Measurements from ENCODE around the gene ENTPD6. TPM values are rescaled to one million over a fixed set of nuclear protein-coding genes. Genes with fewer than 3 reads are reported as not detected.

ENTPD6 gene
- total RNA-seq, 4 donors from 2014 or later, result 62.2 to 114 (median 67.0) TPM

DNA sequence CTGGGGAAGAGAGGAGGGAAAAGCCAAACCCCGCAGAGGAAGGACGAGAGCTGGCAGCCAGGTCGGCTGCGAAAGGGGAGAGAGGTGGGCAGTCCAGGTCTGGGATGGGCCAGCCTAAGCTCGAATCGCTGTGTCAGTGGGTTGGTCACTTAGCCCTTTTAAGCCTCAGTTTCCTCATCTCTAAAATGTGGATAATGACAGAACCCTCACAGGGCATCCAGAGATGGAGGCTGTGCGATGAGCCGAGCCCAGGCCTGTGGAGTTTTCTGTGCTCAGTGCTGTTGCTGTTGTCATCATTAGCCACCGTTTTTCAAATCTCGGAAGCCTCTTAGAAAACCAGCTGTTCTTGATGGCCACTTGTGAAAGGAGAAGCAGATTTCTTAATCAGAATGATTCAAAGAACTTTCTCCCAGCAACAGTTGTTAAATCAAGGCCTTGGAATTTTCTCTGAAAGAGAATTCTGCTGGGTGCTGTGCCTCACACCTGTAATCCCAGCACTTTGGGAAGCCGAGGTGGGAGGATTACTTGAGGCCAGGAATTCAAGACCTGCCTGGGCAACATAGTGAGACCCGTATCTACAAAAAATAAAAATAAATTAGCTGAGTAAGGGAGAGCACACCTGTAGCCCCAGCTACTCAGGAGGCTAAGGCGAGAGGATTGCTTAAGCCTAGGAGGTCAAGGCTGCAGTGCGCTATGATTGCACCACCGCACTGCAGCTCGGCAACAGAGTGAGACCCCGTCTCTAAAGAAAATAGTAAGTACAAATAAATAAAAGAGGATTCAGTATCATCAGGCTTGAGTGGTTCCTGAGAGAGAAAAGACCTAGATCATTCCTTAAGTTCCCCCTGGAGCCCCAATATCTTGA is 46.3 kb upstream of the ENTPD6 start:
- no peaks in the 10 kb centered on the region for H3K36me3 ChIP-seq
- 70 to 74% methylated on average over 15 to 17 of the region's 17 CpGs for WGBS, 2 donors
- peaks cover 0 to 18% of the 10 kb centered on the region in 2 donors for H3K27me3 ChIP-seq
- H3K4me3 ChIP-seq, result peak overlapping the region in 2 of 4 donors; percentile 32 to 46
- TF ChIP-seq, protein P1, sequence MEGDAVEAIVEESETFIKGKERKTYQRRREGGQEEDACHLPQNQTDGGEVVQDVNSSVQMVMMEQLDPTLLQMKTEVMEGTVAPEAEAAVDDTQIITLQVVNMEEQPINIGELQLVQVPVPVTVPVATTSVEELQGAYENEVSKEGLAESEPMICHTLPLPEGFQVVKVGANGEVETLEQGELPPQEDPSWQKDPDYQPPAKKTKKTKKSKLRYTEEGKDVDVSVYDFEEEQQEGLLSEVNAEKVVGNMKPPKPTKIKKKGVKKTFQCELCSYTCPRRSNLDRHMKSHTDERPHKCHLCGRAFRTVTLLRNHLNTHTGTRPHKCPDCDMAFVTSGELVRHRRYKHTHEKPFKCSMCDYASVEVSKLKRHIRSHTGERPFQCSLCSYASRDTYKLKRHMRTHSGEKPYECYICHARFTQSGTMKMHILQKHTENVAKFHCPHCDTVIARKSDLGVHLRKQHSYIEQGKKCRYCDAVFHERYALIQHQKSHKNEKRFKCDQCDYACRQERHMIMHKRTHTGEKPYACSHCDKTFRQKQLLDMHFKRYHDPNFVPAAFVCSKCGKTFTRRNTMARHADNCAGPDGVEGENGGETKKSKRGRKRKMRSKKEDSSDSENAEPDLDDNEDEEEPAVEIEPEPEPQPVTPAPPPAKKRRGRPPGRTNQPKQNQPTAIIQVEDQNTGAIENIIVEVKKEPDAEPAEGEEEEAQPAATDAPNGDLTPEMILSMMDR (IDR thresholded peaks at IDR 0.05), result no peak
- no peak for TF ChIP-seq POLR2A (IDR thresholded peaks at IDR 0.05)
- TF ChIP-seq EP300 (IDR thresholded peaks at IDR 0.05), result no peak
- no peak for DNase-seq (ENCODE audit: low spot score in 2 of 2)
- H3K9me3 ChIP-seq, result no peaks in the 10 kb centered on the region
- H3K27ac ChIP-seq, result no peak overlapping the region
- peaks cover 0 to 12% (median 3%) of the 10 kb centered on the region in 4 donors for H3K4me1 ChIP-seq

DNA sequence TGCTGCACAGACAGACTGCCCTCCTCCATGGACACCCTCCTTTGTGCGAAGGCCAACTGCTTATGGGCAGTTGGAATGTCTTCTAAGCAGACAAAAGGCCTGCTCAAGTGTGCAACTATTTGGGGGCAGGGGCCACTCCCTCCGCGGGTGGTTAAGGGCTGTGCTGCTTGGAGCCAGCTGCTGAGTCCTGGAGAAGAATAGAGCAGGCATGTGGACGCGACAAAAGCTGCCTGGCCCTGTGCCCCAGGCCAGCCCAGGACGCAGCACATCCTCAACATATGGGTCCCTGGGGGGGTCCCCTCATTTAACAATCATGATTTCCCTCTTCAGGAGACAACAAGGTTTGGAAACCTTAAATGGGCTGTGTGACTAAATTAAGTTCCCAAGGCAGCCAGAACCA is 45.5 kb upstream of the ENTPD6 start:
- H3K36me3 ChIP-seq, result no peaks in the 10 kb centered on the region
- H3K9me3 ChIP-seq, result no peaks in the 10 kb centered on the region
- 43 to 49% methylated on average over 6 of the region's 6 CpGs for WGBS, 2 donors
- TF ChIP-seq EP300 (IDR thresholded peaks at IDR 0.05) (no peak), POLR2A (IDR thresholded peaks at IDR 0.05) (no peak)
- TF ChIP-seq, protein P1 (IDR thresholded peaks at IDR 0.05), result no peak
- peaks cover 0 to 18% of the 10 kb centered on the region in 2 donors for H3K27me3 ChIP-seq
- DNase-seq (ENCODE audit: low spot score in 2 of 2), result no peak
- H3K27ac ChIP-seq, result no peak overlapping the region
- H3K4me3 ChIP-seq, result no peak overlapping the region
- H3K4me1 ChIP-seq, result peaks cover 0 to 12% (median 3%) of the 10 kb centered on the region in 4 donors

DNA sequence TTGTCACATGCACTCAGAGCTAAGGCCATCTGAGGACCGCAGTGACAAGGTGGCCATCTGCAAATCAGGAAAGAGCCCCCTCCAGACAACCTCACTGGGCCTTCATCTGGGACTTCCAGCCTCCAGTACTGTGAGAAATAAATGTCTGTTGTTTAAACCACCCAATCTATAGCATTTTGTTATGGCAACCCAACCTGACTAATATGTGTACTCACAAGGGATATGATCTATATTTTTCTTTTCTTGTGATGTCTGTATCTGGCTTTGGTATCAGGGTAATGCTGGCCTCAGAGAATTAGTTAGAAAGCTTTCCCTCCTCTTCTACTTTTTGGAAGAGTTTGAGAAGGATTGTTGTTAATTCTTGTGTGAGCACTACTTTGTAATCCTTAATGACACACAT is 37.5 kb upstream of the ENTPD6 start:
- H3K36me3 ChIP-seq, result no peaks in the 10 kb centered on the region
- no peak overlapping the region for H3K4me3 ChIP-seq
- H3K9me3 ChIP-seq, result peaks cover 0 to 1% (median 0%) of the 10 kb centered on the region in 4 donors
- H3K27ac ChIP-seq, result no peak overlapping the region
- WGBS, 2 donors, result 50 to 82% methylated on average over 1 of the region's 1 CpG
- no peak for DNase-seq (ENCODE audit: low spot score in 2 of 2)
- no peaks in the 10 kb centered on the region for H3K27me3 ChIP-seq
- no peak for TF ChIP-seq POLR2A (IDR thresholded peaks at IDR 0.05)
- TF ChIP-seq, protein P1 (IDR thresholded peaks at IDR 0.05), result no peak
- no peak for TF ChIP-seq EP300 (IDR thresholded peaks at IDR 0.05)
- no peaks in the 10 kb centered on the region for H3K4me1 ChIP-seq

DNA sequence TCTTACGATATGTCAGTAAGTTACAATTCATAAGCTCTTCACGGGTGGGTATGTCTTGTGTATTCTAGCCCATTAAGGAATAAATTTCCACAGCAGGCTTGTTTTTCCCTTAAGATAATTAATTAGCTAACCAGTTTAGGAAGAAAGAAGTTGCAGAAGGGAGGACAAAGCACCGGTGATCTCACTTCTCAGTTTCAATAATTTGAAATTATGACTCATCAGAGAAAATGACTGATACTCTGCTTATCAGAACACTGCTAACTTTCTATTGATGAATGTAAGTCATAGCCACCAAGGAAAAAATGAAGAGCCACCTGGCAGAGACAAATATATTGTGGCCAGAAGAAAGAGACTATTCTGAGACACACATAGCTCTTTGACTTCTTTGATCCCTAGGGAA is 35.0 kb upstream of the ENTPD6 start:
- TF ChIP-seq POLR2A (IDR thresholded peaks at IDR 0.05) (no peak), EP300 (IDR thresholded peaks at IDR 0.05) (no peak)
- H3K27me3 ChIP-seq, result no peaks in the 10 kb centered on the region
- no peaks in the 10 kb centered on the region for H3K4me1 ChIP-seq
- no peaks in the 10 kb centered on the region for H3K36me3 ChIP-seq
- 47 to 61% methylated on average over 3 of the region's 3 CpGs for WGBS, 2 donors
- no peak overlapping the region for H3K4me3 ChIP-seq
- DNase-seq (ENCODE audit: low spot score in 2 of 2), result no peak
- H3K27ac ChIP-seq, result no peak overlapping the region
- H3K9me3 ChIP-seq, result peaks cover 0 to 6% (median 0%) of the 10 kb centered on the region in 4 donors

DNA sequence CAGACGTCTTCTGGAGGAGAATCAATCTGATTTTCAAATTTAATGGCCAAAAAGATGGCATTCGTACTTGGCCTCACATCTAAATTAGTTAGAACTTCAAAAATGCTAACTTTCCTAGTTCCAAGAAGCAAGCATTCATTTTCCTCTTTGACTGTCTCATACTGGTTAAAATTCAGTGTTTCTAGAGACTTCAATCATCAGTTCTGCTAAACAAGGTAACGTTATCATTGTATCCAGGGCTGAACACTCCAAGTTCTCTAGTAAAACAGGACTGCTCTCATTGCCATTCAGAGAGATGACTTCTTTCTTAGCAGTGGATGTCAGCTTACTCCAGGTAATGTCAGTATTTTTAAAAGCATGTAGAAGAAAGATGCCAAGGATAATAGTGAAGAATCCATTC is 34.6 kb upstream of the ENTPD6 start:
- DNase-seq (ENCODE audit: low spot score in 2 of 2), result no peak
- H3K9me3 ChIP-seq, result peaks cover 0 to 6% (median 0%) of the 10 kb centered on the region in 4 donors
- H3K36me3 ChIP-seq, result no peaks in the 10 kb centered on the region
- no peak for TF ChIP-seq EP300 (IDR thresholded peaks at IDR 0.05)
- TF ChIP-seq POLR2A (IDR thresholded peaks at IDR 0.05), result no peak
- TF ChIP-seq, protein P1 (IDR thresholded peaks at IDR 0.05), result no peak
- H3K27me3 ChIP-seq, result no peaks in the 10 kb centered on the region
- H3K4me3 ChIP-seq, result no peak overlapping the region
- no peaks in the 10 kb centered on the region for H3K4me1 ChIP-seq
- WGBS, 2 donors, result 63 to 66% methylated on average over 3 of the region's 3 CpGs
- no peak overlapping the region for H3K27ac ChIP-seq
